ENCODE data around the gene OPCML.

The OPCML gene

GRCh38 chr11:132519241-132519815, 1013.0 kb downstream of the OPCML start:
- Histone ChIP-seq H3K36me3 (replicated peaks; ENCODE audit: insufficient read depth, low read length) (no peaks in the 10 kb centered on the region), H2AFZ (ENCODE audit: low read length) (no peak overlapping the region), H3K4me3 (ENCODE audit: low read length) (no peak overlapping the region), H3K27me3 (replicated peaks; ENCODE audit: insufficient read depth, low read length) (no peaks in the 10 kb centered on the region), H3K9me2 (replicated peaks; ENCODE audit: insufficient read depth, low read length) (no peaks in the 10 kb centered on the region), H3K9me3 (replicated peaks; ENCODE audit: insufficient read depth, low read length) (no peaks in the 10 kb centered on the region), H3K79me2 (ENCODE audit: low read length) (no peaks in the 10 kb centered on the region), H3K4me2 (ENCODE audit: low read depth, low read length) (no peak overlapping the region), H3K27ac (ENCODE audit: low read length) (no peak overlapping the region), H3K9ac (ENCODE audit: low read length) (no peak overlapping the region), H3F3A (ENCODE audit: insufficient read depth, low read length) (no peaks in the 10 kb centered on the region), H4K20me1 (ENCODE audit: insufficient read depth, low read length) (no peaks in the 10 kb centered on the region), H3K4me1 (ENCODE audit: low read length) (no peaks in the 10 kb centered on the region)
- TF ChIP-seq CTCF (IDR thresholded peaks at IDR 0.05; ENCODE audit: low read length) (no peak), EZH2 (optimal IDR thresholded peaks at IDR 0.05; ENCODE audit: low read depth, low read length) (no peak), EZH2phosphoT487 (IDR thresholded peaks at IDR 0.05; ENCODE audit: low read length) (no peak)
- DNase-seq: no peak

GRCh38 chr11:132504501-132505041, 1027.7 kb downstream of the OPCML start:
- no peaks in the 10 kb centered on the region for H4K20me1 ChIP-seq (ENCODE audit: insufficient read depth, low read length)
- no peaks in the 10 kb centered on the region for H3K4me1 ChIP-seq (ENCODE audit: low read length)
- no peak overlapping the region for H3K4me3 ChIP-seq (ENCODE audit: low read length)
- no peak overlapping the region for H2AFZ ChIP-seq (ENCODE audit: low read length)
- no peaks in the 10 kb centered on the region for H3K36me3 ChIP-seq (replicated peaks; ENCODE audit: insufficient read depth, low read length)
- no peak overlapping the region for H3K27ac ChIP-seq (ENCODE audit: low read length)
- no peak for TF ChIP-seq EZH2phosphoT487 (IDR thresholded peaks at IDR 0.05; ENCODE audit: low read length)
- no peak for TF ChIP-seq CTCF (IDR thresholded peaks at IDR 0.05; ENCODE audit: low read length)
- no peak for TF ChIP-seq EZH2 (optimal IDR thresholded peaks at IDR 0.05; ENCODE audit: low read depth, low read length)
- no peaks in the 10 kb centered on the region for H3F3A ChIP-seq (ENCODE audit: insufficient read depth, low read length)
- no peaks in the 10 kb centered on the region for H3K9me3 ChIP-seq (replicated peaks; ENCODE audit: insufficient read depth, low read length)
- no peaks in the 10 kb centered on the region for H3K79me2 ChIP-seq (ENCODE audit: low read length)
- no peak for DNase-seq
- no peaks in the 10 kb centered on the region for H3K27me3 ChIP-seq (replicated peaks; ENCODE audit: insufficient read depth, low read length)
- no peak overlapping the region for H3K4me2 ChIP-seq (ENCODE audit: low read depth, low read length)
- H3K9me2 ChIP-seq (replicated peaks; ENCODE audit: insufficient read depth, low read length): no peaks in the 10 kb centered on the region
- no peak overlapping the region for H3K9ac ChIP-seq (ENCODE audit: low read length)

GRCh38 chr11:132501356-132501755, 1030.9 kb downstream of the OPCML start:
- Histone ChIP-seq H3K4me1 (ENCODE audit: low read length) (no peaks in the 10 kb centered on the region), H4K20me1 (ENCODE audit: insufficient read depth, low read length) (no peaks in the 10 kb centered on the region), H3F3A (ENCODE audit: insufficient read depth, low read length) (no peaks in the 10 kb centered on the region), H3K4me3 (ENCODE audit: low read length) (no peak overlapping the region), H3K4me2 (ENCODE audit: low read depth, low read length) (no peak overlapping the region), H3K9me2 (replicated peaks; ENCODE audit: insufficient read depth, low read length) (no peaks in the 10 kb centered on the region), H3K9me3 (replicated peaks; ENCODE audit: insufficient read depth, low read length) (no peaks in the 10 kb centered on the region), H3K27me3 (replicated peaks; ENCODE audit: insufficient read depth, low read length) (no peaks in the 10 kb centered on the region), H3K27ac (ENCODE audit: low read length) (no peak overlapping the region), H3K36me3 (replicated peaks; ENCODE audit: insufficient read depth, low read length) (no peaks in the 10 kb centered on the region), H3K9ac (ENCODE audit: low read length) (no peak overlapping the region), H3K79me2 (ENCODE audit: low read length) (no peaks in the 10 kb centered on the region), H2AFZ (ENCODE audit: low read length) (no peak overlapping the region)
- TF ChIP-seq CTCF (IDR thresholded peaks at IDR 0.05; ENCODE audit: low read length) (no peak), EZH2phosphoT487 (IDR thresholded peaks at IDR 0.05; ENCODE audit: low read length) (no peak), EZH2 (optimal IDR thresholded peaks at IDR 0.05; ENCODE audit: low read depth, low read length) (no peak)
- DNase-seq: no peak
